Neuronal stem cell (in vitro differentiated cells): ENCODE data around the gene SDC3.

ENCODE experiments used
- DNase-seq: peaks from one replicate; pipeline ENCODE4 v3.0.0-alpha.2; 2013; ENCODE audit warnings: low spot score
- H2AFZ ChIP-seq: one replicate; pipeline ENCODE4 v1.6.1; 2013; ENCODE audit warnings: mild to moderate bottlenecking, low read length, inconsistent platforms
- H2AK5ac ChIP-seq: 2 replicates; pipeline ENCODE4 v1.6.1; 2013; ENCODE audit warnings: low read depth, mild to moderate bottlenecking, inconsistent platforms, low read length, moderate library complexity, mixed read lengths
- H2BK120ac ChIP-seq: 2 replicates; pipeline ENCODE4 v1.6.1; 2013; ENCODE audit warnings: low read depth, mild to moderate bottlenecking, inconsistent platforms, low read length, moderate library complexity, mixed read lengths
- H2BK12ac ChIP-seq: one replicate; pipeline ENCODE4 v1.6.1; 2013; ENCODE audit warnings: low read length, inconsistent platforms
- H2BK15ac ChIP-seq: 2 replicates; pipeline ENCODE4 v1.6.1; 2013; ENCODE audit warnings: mild to moderate bottlenecking, low read length, inconsistent platforms, mixed read lengths
- H2BK5ac ChIP-seq: one replicate; pipeline ENCODE4 v1.6.1; 2013; ENCODE audit warnings: inconsistent platforms, mild to moderate bottlenecking, low read length, moderate library complexity
- H3K14ac ChIP-seq: one replicate; pipeline ENCODE4 v1.6.1; 2013; ENCODE audit warnings: low read length, inconsistent platforms
- H3K18ac ChIP-seq: 2 replicates; pipeline ENCODE4 v1.6.1; 2013; ENCODE audit warnings: low read length, inconsistent platforms
- H3K23ac ChIP-seq: 2 replicates; pipeline ENCODE4 v1.6.1; 2013; ENCODE audit warnings: low read depth, mild to moderate bottlenecking, mixed read lengths, low read length, inconsistent platforms; ENCODE audit not compliant: poor library complexity
- H3K27ac ChIP-seq: replicated peaks from 3 replicates; pipeline ENCODE4 v1.5.1; 2013; ENCODE audit warnings: low read length, inconsistent platforms
- H3K27me3 ChIP-seq, 3 experiments: 2 replicates each; pipeline ENCODE4 v1.6.1; 2013; ENCODE audit warnings: low read length in 3 of 3, mild to moderate bottlenecking in 2 of 3, inconsistent platforms in 1 of 3, low read depth in 1 of 3, mixed read lengths in 1 of 3, moderate library complexity in 1 of 3; ENCODE audit not compliant: control insufficient read depth in 3 of 3, insufficient read depth in 3 of 3
- H3K36me3 ChIP-seq, 2 donors: replicated peaks in 1 of 2; 2 replicates each; pipeline ENCODE4 v1.6.1; 2013; ENCODE audit warnings: low read length in 2 of 2; ENCODE audit not compliant: control insufficient read depth in 2 of 2, insufficient read depth in 2 of 2
- H3K4ac ChIP-seq: 2 replicates; pipeline ENCODE4 v1.6.1; 2013; ENCODE audit warnings: inconsistent platforms, mild to moderate bottlenecking, low read length, moderate library complexity
- H3K4me1 ChIP-seq, 2 donors: 1 replicate in 1 of 2; 2 replicates in 1 of 2; pipeline ENCODE4 v1.6.1; 2013; ENCODE audit warnings: low read length in 2 of 2, low read depth in 1 of 2; ENCODE audit not compliant: control insufficient read depth in 2 of 2, insufficient read depth in 1 of 2
- H3K4me2 ChIP-seq: one replicate; pipeline ENCODE4 v1.6.1; 2013; ENCODE audit warnings: mild to moderate bottlenecking, low read length, inconsistent platforms; ENCODE audit not compliant: insufficient read depth, poor library complexity, severe bottlenecking
- H3K4me3 ChIP-seq, 2 donors: 2 replicates each; pipeline ENCODE4 v1.5.1; 2013; ENCODE audit warnings: low read length in 2 of 2, mild to moderate bottlenecking in 2 of 2, inconsistent platforms in 1 of 2, moderate library complexity in 1 of 2
- H3K79me1 ChIP-seq: one replicate; pipeline ENCODE4 v1.6.1; 2013; ENCODE audit warnings: low read depth, mild to moderate bottlenecking, inconsistent platforms, low read length, moderate library complexity
- H3K9ac ChIP-seq: one replicate; pipeline ENCODE4 v1.6.1; 2013; ENCODE audit warnings: mild to moderate bottlenecking, low read depth, low read length, inconsistent platforms; ENCODE audit not compliant: poor library complexity
- H3K9me3 ChIP-seq, 2 donors: replicated peaks in 1 of 2; 2 replicates each; pipeline versions ENCODE3 to v1.6.1; 2013; ENCODE audit warnings: low read length in 2 of 2, mild to moderate bottlenecking in 2 of 2, inconsistent platforms in 1 of 2, low read depth in 1 of 2, mixed read lengths in 1 of 2, moderate library complexity in 1 of 2; ENCODE audit not compliant: control insufficient read depth in 2 of 2, insufficient read depth in 1 of 2
- H4K8ac ChIP-seq: one replicate; pipeline ENCODE4 v1.6.1; 2013; ENCODE audit warnings: low read depth, mild to moderate bottlenecking, inconsistent platforms, low read length, moderate library complexity
- H4K91ac ChIP-seq: one replicate; pipeline ENCODE4 v1.6.1; 2013; ENCODE audit warnings: low read length, low read depth, mild to moderate bottlenecking, inconsistent platforms; ENCODE audit not compliant: poor library complexity
- WGBS, 2 donors: extraction: QIAGEN DNeasy Blood & Tissue Kit; methylation state at CpG; one replicate each; pipeline ENCODE4 v1.1.7; 2013; ENCODE audit warnings: missing lambda C conversion rate in 2 of 2, mixed read lengths in 1 of 2; ENCODE audit not compliant: insufficient read length in 2 of 2, insufficient replicate concordance in 1 of 2; ENCODE audit errors: extremely low coverage in 2 of 2; 5-methylcytosine and 5-hydroxymethylcytosine counted together

SDC3 gene

GRCh38 chr1:30923597-30923996 lies 15.0 kb upstream of the SDC3 start:
- Histone ChIP-seq H3K27ac (no peak overlapping the region), H2BK120ac (no peak overlapping the region), H2AK5ac (no peak overlapping the region), H3K9me3 (no peaks in the 10 kb centered on the region), H3K23ac (no peak overlapping the region), H3K4ac (no peak overlapping the region), H2BK15ac (no peak overlapping the region), H3K36me3 (no peaks in the 10 kb centered on the region), H2AFZ (no peak overlapping the region), H3K27me3 (no peaks in the 10 kb centered on the region), H4K91ac (no peak overlapping the region), H4K8ac (no peak overlapping the region), H3K4me2 (no peak overlapping the region), H3K9ac (no peak overlapping the region), H3K79me1 (no peaks in the 10 kb centered on the region), H3K4me3 (no peak overlapping the region), H2BK12ac (no peak overlapping the region), H3K14ac (no peak overlapping the region), H3K4me1 (no peaks in the 10 kb centered on the region), H2BK5ac (no peak overlapping the region), H3K18ac (no peak overlapping the region)
- DNase-seq: no peak
- no CpG with 5 or more reads among the region's 1 CpG for WGBS, 2 donors

DNA sequence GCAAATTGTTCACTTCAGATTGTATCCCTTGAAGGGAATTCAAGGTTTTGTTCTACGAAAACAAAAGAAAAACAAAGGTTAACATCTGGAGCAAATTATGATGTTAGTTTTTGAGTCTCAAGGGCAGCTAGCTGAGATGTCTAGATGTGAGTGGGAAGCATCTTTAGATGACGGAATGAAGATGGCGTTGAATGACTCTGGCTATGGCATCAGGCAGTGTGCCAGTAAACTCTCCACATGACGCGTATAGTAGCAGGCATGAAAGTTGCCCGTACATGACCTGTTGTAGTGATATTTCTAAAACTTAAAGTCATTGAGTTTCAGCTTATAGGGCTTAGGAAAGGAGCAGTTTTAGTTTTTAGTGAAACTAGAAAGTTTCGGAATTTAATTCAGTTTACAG lies 12.3 kb upstream of the SDC3 start:
- H3K27ac ChIP-seq: no peak overlapping the region
- no peak overlapping the region for H4K8ac ChIP-seq
- H3K4ac ChIP-seq: no peak overlapping the region
- no peaks in the 10 kb centered on the region for H3K4me1 ChIP-seq
- H2AK5ac ChIP-seq: no peak overlapping the region
- DNase-seq: no peak
- no peak overlapping the region for H2AFZ ChIP-seq
- no peak overlapping the region for H2BK5ac ChIP-seq
- no peak overlapping the region for H3K23ac ChIP-seq
- no peak overlapping the region for H3K14ac ChIP-seq
- no peak overlapping the region for H2BK120ac ChIP-seq
- no peak overlapping the region for H3K4me3 ChIP-seq
- no peaks in the 10 kb centered on the region for H3K36me3 ChIP-seq
- H3K18ac ChIP-seq: no peak overlapping the region
- H3K9me3 ChIP-seq: no peaks in the 10 kb centered on the region
- H3K4me2 ChIP-seq: no peak overlapping the region
- no peak overlapping the region for H4K91ac ChIP-seq
- no peak overlapping the region for H2BK12ac ChIP-seq
- H3K9ac ChIP-seq: no peak overlapping the region
- H2BK15ac ChIP-seq: no peak overlapping the region
- WGBS, 2 donors: no CpG with 5 or more reads among the region's 7 CpGs
- H3K27me3 ChIP-seq: no peaks in the 10 kb centered on the region
- no peaks in the 10 kb centered on the region for H3K79me1 ChIP-seq

- no peak overlapping the region for H2BK120ac ChIP-seq
- no peak overlapping the region for H2BK12ac ChIP-seq
- no peaks in the 10 kb centered on the region for H3K9me3 ChIP-seq
- H3K4me3 ChIP-seq: no peak overlapping the region
- H3K27me3 ChIP-seq: no peaks in the 10 kb centered on the region
- H3K4ac ChIP-seq: no peak overlapping the region
- no peak overlapping the region for H3K23ac ChIP-seq
- WGBS, 2 donors: no CpG with 5 or more reads among the region's 10 CpGs
- H3K4me1 ChIP-seq: no peaks in the 10 kb centered on the region
- no peak overlapping the region for H4K8ac ChIP-seq
- no peak overlapping the region for H4K91ac ChIP-seq
- no peak overlapping the region for H2AFZ ChIP-seq
- H3K36me3 ChIP-seq: no peaks in the 10 kb centered on the region
- no peak overlapping the region for H3K4me2 ChIP-seq
- H2BK5ac ChIP-seq: no peak overlapping the region
- no peak overlapping the region for H3K14ac ChIP-seq
- H3K18ac ChIP-seq: no peak overlapping the region
- DNase-seq: no peak
- no peak overlapping the region for H3K9ac ChIP-seq
- H3K79me1 ChIP-seq: no peaks in the 10 kb centered on the region
- no peak overlapping the region for H2AK5ac ChIP-seq
- H3K27ac ChIP-seq: no peak overlapping the region
- H2BK15ac ChIP-seq: no peak overlapping the region
Measured at GRCh38 chr1:30919025-30919881, 10.7 kb upstream of the SDC3 start.

GRCh38 chr1:30916296-30916695 lies 7.7 kb upstream of the SDC3 start:
- H2BK12ac ChIP-seq: no peak overlapping the region
- H3K36me3 ChIP-seq: no peaks in the 10 kb centered on the region
- no peak overlapping the region for H2BK120ac ChIP-seq
- H3K18ac ChIP-seq: no peak overlapping the region
- no peak for DNase-seq
- no peaks in the 10 kb centered on the region for H3K27me3 ChIP-seq
- no peak overlapping the region for H3K4me3 ChIP-seq
- no peaks in the 10 kb centered on the region for H3K79me1 ChIP-seq
- H2BK15ac ChIP-seq: no peak overlapping the region
- no peak overlapping the region for H2BK5ac ChIP-seq
- WGBS, 2 donors: no CpG with 5 or more reads among the region's 12 CpGs
- H3K27ac ChIP-seq: no peak overlapping the region
- H3K4me2 ChIP-seq: no peak overlapping the region
- no peaks in the 10 kb centered on the region for H3K9me3 ChIP-seq
- no peak overlapping the region for H3K23ac ChIP-seq
- H3K14ac ChIP-seq: no peak overlapping the region
- no peak overlapping the region for H4K8ac ChIP-seq
- H2AFZ ChIP-seq: no peak overlapping the region
- no peak overlapping the region for H4K91ac ChIP-seq
- no peak overlapping the region for H3K9ac ChIP-seq
- no peaks in the 10 kb centered on the region for H3K4me1 ChIP-seq
- H3K4ac ChIP-seq: no peak overlapping the region
- no peak overlapping the region for H2AK5ac ChIP-seq
